HG02759 (cell line): ENCODE measurements around the gene FAM20B.

ENCODE experiments used
- ATAC-seq: cut with Tn5 transposase; IDR thresholded peaks from one replicate; pipeline ENCODE4 v1.9.1; 2021; ENCODE audit warnings: mild to moderate bottlenecking, moderate library complexity; ENCODE audit not compliant: unreplicated experiment

FAM20B gene

DNA sequence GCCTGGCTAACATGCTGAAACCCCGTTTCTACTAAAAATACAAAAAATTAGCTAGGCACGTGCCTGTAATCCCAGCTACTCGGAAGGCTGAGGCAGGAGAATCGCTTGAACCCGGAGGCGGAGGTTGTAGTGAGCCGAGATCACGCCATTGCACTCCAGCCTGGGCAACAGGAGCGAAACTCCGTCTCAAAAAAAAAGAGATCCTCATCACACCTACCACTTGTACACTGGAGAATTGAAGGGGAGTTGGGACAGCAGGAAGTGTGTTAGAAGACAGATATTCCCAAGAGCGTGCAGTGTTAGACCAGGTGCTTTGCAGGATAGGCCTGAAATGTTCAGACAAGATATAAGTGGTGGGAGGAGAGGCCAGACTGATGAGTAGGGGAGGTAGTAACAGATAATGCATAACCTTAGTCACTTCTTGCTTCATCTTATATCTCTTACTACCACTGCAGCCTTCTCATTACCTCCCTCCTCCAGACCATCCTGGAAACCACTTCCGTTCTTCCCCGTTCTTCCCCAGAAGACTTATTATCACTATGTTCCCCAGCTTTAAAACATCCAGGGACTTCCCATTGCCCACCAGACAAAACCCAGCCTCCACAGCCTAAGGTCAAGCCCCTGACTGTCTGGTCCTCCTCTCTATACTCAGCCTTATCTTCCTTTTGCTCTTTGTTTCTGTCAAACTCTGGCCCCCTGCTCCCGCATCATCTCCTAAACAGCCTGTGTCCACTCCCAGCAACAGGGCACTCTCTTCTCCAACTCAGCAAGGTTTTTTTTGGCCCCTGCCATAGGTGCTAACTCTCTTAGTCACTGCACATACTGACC is 21.3 kb downstream of the FAM20B start:
- ATAC-seq, result no peak

DNA sequence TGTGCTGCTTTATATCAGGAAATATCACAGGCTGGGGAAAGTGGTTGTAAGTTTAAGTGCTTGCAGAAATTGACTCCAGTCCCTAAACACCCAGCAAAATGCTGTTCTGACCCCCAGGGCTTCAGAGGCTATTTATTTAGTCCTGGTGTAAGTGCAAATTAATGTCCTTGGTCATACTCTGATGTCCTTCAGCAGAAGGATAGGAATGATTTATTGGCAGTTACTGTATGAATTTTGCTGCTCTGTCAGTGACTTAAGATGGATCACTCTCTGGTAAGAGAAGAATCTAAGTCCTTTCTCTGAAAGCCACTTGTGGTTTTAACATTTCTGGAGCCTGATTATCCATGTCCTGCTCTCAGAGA is 21.9 kb downstream of the FAM20B start:
- no peak for ATAC-seq

DNA sequence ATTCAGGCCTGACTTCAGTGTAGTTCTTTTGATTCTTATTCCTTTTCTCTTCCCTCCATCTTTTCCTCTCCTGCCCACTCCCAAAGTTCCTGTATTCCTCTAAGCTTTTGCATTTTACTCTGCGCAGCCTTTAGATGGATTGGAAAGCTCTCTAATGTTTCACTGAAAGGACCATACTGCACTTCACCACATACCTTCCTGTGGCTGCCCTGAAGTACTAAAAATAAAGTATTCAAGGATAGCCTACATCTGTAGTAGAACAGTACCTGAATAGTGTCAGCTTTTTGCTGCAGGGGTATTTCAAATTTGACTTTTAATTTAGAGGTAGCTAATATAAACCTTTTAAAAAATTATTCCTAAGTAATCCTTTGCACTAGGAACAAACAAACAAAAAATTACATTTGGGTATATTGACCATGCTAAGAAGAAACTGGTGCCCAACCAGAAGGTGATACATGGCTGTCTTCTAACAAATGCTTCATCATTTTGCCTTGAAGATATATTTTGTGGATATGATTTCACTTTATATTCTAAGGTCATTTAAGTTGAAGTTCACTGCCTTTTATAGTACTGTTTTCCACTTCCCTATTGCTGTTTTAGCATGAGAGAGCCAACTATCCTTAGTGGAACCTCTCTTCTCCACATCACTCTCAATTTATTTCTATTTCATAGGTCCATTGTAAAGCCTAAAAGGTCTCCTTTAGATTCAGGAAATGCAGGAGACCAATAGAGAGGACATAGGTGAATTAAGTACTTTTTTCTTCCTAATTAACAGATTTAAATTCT is 22.8 kb downstream of the FAM20B start:
- no peak for ATAC-seq

- no peak for ATAC-seq
Observed at GRCh38 chr1:179052776-179053175, 27.1 kb downstream of the FAM20B start.

GRCh38 chr1:179053486-179053885 is 27.8 kb downstream of the FAM20B start:
- ATAC-seq, result no peak

DNA sequence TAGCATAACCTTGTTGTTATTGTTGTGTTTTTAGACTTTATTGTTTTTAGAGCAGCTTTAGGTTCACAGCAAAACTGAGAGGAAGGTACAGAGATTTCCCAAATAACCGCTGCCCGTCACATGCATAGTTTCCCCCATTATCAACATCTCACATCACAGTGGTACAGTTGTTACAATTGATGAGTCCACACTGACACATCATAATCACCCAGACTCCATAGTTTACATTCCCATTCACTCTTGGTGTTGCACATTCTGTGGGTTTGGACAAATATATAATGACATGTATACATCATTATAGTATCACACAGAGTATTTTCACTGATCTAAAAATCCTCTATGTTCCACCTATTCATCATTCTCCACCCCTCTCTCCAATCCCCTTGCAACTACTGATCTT is 30.2 kb downstream of the FAM20B start:
- no peak for ATAC-seq

- ATAC-seq, result no peak
Observed at GRCh38 chr1:179058487-179059483, 33.1 kb downstream of the FAM20B start.

GRCh38 chr1:179061360-179062282 is 35.9 kb downstream of the FAM20B start:
- no peak for ATAC-seq

- ATAC-seq, result no peak
Observed at GRCh38 chr1:179066471-179066870, 40.8 kb downstream of the FAM20B start.

GRCh38 chr1:179077396-179077795 is 51.7 kb downstream of the FAM20B start:
- ATAC-seq, result no peak

GRCh38 chr1:179079113-179079761 is 53.5 kb downstream of the FAM20B start:
- ATAC-seq, result no peak

- no peak for ATAC-seq
Observed at GRCh38 chr1:179080866-179081686, 55.4 kb downstream of the FAM20B start.

DNA sequence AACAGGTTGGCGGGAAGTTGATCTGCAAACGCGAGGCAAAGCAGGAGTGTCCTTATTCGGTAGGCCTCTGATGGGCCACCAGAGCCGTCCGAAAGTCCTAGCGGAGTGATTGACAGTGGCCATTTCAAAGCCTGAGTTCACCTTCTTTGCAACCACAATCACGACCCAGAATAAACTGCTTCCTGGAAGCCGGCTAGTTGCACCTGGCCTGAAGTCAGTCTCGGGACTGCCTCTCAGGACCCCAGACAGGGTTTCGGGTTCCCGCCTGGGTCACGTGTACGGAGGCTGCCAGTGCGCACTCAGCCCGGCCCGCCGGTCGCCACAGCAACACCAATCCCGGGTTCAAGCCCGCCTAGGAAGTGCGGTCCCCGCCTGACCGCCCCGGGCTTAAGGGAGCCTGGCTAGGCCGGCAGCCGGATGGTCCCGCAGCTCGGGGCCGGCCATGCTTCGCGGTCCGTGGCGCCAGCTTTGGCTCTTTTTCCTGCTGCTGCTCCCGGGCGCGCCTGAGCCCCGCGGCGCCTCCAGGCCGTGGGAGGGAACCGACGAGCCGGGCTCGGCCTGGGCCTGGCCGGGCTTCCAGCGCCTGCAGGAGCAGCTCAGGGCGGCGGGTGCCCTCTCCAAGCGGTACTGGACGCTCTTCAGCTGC is 56.1 kb downstream of the FAM20B start, which contains the start of gene TOR3A:
TSS of gene TOR3A (plus strand) at position 384 of the 646 bp plus-strand sequence. CDS start at position 443, 59 bp downstream.
- ATAC-seq, result peak; percentile 91

DNA sequence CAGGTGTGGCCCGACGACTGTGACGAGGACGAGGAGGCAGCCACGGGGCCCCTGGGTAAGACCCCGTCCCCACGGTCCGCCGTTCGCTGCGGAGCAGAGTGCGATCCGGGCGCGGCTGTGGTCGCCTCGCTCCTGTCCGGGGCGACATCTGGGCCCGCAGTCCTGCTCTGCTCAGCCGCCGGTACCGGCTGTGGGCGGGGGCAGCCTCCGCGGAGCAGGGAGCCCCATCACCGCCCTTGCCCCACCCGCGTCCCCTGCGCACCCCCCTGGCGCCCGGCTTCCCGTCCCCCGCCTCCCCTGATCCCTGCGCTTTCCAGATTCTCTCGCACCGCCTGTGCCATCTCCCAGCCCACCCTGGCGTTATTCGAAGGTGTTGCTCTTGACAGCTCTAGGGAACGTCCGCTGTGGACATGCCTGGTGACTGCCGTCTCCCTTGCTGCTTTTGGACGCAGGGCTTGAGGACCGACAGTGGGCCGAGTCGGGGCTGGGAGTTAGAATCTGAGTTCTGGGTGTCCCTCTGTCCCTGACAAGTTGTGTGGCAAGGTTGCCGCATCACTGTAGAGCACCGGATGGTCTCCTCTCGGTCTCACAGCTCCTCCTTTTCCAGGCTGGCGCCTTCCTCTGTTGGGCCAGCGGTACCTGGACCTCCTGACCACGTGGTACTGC is 56.8 kb downstream of the FAM20B start:
- ATAC-seq, result peak; percentile 23

GRCh38 chr1:179082999-179083335 is 57.3 kb downstream of the FAM20B start:
- no peak for ATAC-seq

GRCh38 chr1:179083533-179083932 is 57.8 kb downstream of the FAM20B start:
- ATAC-seq, result no peak

DNA sequence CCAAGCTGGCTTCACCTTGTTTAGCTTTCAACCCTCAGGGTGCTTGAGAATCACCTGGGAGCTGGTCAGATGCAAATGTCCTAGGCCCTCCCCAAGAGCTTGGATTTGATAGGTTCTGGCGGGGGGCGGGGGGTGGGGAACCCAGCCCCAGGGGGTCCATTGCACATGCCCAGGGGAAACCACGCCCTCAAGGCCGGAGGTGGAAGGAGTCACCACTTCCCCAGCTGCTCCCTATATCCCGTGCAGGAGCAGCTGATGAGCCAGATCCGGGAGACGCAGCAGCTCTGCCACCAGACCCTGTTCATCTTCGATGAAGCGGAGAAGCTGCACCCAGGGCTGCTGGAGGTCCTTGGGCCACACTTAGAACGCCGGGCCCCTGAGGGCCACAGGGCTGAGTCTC is 62.0 kb downstream of the FAM20B start:
- no peak for ATAC-seq
